SU-DHL-6 (cell line): Measurements from ENCODE around the gene FBXO24.

Experiments
- H2AFZ ChIP-seq: fragments of 200-600 bp; sonication (generic); 2 replicates; pipeline ENCODE4 v1.6.1; 2014; ENCODE audit warnings: low read depth, mild to moderate bottlenecking, moderate library complexity, mixed read lengths, antibody characterized with exemption, low read length; ENCODE audit not compliant: severe bottlenecking
- H3F3A ChIP-seq: fragments of 200-600 bp; shearing (Covaris generic); 2 replicates; pipeline ENCODE4 v1.6.0; 2016; ENCODE audit warnings: antibody characterized with exemption, mild to moderate bottlenecking; ENCODE audit not compliant: insufficient read depth
- H3K27ac ChIP-seq: fragments of 200-600 bp; sonication (generic); 2 replicates; pipeline ENCODE4 v1.5.1; 2016; ENCODE audit warnings: low read depth, mild to moderate bottlenecking, low read length, moderate library complexity, mixed read lengths
- H3K27me3 ChIP-seq: fragments of 200-600 bp; sonication (generic), shearing (Covaris generic); 2 replicates; pipeline ENCODE4 v1.6.0; 2014; ENCODE audit warnings: mild to moderate bottlenecking, low read length
- H3K36me3 ChIP-seq: fragments of 200-600 bp; sonication (generic); 2 replicates; pipeline ENCODE4 v1.6.1; 2014; ENCODE audit warnings: mild to moderate bottlenecking, low read length, mixed read lengths
- H3K4me2 ChIP-seq: fragments of 300-600, 200-600 bp; shearing (Covaris generic), sonication (generic); 2 replicates; pipeline ENCODE4 v1.6.0; 2014; ENCODE audit warnings: low read length, low read depth, mild to moderate bottlenecking; ENCODE audit not compliant: poor library complexity, severe bottlenecking
- H3K4me3 ChIP-seq: fragments of 200-600 bp; sonication (generic); 2 replicates; pipeline ENCODE4 v1.5.1; 2014; ENCODE audit warnings: antibody characterized with exemption, low read length, mild to moderate bottlenecking, mixed read lengths; ENCODE audit not compliant: insufficient read depth, poor library complexity, severe bottlenecking
- H3K79me2 ChIP-seq: fragments of 200-600 bp; sonication (generic); 2 replicates; pipeline ENCODE4 v1.6.1; 2014; ENCODE audit warnings: mild to moderate bottlenecking, low read length, moderate library complexity; ENCODE audit not compliant: insufficient read depth
- H3K9ac ChIP-seq: fragments of 200-600 bp; sonication (generic); 2 replicates; pipeline ENCODE4 v1.7.0; 2014; ENCODE audit warnings: mild to moderate bottlenecking, low read length
- H3K9me2 ChIP-seq: fragments of 200-600 bp; sonication (generic); replicated peaks from 2 replicates; pipeline ENCODE4 v1.6.1; 2014; ENCODE audit warnings: low read length; ENCODE audit not compliant: insufficient read depth
- H3K9me3 ChIP-seq: fragments of 200-600 bp; sonication (generic); 2 replicates; pipeline ENCODE4 v1.6.1; 2014; ENCODE audit warnings: low read length, mixed read lengths; ENCODE audit not compliant: insufficient read depth
- H4K20me1 ChIP-seq: fragments of 200-600 bp; sonication (generic); 2 replicates; pipeline ENCODE4 v1.6.1; 2014; ENCODE audit warnings: low read depth, mild to moderate bottlenecking, antibody characterized with exemption, low read length, moderate library complexity, mixed read lengths
- CTCF ChIP-seq: fragments of 200-600 bp; sonication (generic); IDR thresholded peaks from one replicate; pipeline ENCODE4 v1.5.1; 2017; ENCODE audit warnings: antibody characterized with exemption, mild to moderate bottlenecking, low read length, moderate library complexity; ENCODE audit not compliant: insufficient read depth, poor library complexity, severe bottlenecking
- EZH2phosphoT487 ChIP-seq: fragments of 200-600 bp; sonication (generic), shearing (Covaris generic); conservative IDR thresholded peaks from 2 replicates; pipeline ENCODE4 v1.6.1; 2018; ENCODE audit warnings: mild to moderate bottlenecking, antibody characterized with exemption, low read length, moderate library complexity, mixed read lengths

Gene FBXO24

DNA sequence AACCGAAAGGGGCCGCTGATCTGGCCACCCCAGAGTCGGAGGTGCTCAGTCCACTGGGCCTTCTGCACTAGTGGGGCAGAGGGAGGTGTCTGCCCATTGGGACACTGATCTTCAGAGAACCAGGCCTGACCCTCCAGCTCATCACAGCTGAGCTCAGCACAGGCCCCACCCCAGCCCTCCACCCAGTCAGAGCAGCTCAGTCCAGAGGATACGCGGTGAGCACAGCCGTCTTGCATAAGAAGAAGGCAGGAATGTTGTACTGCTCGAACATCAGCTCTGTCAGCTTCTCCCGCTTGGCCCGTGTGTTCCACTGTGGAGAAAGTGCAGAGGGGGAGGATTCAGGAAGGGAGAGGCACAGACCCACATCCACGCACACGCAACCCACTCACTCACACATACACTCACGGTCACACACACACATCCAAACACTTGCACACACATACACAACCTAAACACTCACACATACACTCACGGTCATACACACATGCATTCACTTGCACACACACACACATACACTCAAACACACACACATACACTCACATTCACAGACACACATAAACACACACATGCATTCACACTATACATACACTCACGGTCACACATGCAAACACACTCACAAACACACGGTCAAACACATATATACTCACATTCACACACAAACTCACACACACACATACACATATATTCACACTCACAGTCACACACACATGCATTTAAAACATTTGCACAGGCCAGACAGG is 63.9 kb downstream of the FBXO24 start:
- H3K9ac ChIP-seq, result no peak overlapping the region

More for the DNA sequence above, 63.9 kb downstream of the FBXO24 start:
- H3K27me3 ChIP-seq, result peaks cover 3% of the 10 kb centered on the region; the same call in 1 of the 2 replicates
- TF ChIP-seq EZH2phosphoT487, result no peak
- no peak for TF ChIP-seq CTCF
- H3K27ac ChIP-seq, result no peak overlapping the region
- no peak overlapping the region for H3K4me2 ChIP-seq
- no peaks in the 10 kb centered on the region for H3K9me3 ChIP-seq
- H3F3A ChIP-seq, result no peaks in the 10 kb centered on the region
- no peaks in the 10 kb centered on the region for H3K36me3 ChIP-seq
- no peaks in the 10 kb centered on the region for H3K79me2 ChIP-seq
- no peaks in the 10 kb centered on the region for H4K20me1 ChIP-seq
- no peak overlapping the region for H2AFZ ChIP-seq
- H3K4me3 ChIP-seq, result no peak overlapping the region
- H3K9me2 ChIP-seq, result no peaks in the 10 kb centered on the region
